C4-2B (cell line): ENCODE data around the gene NUP93.

Source experiments
- ZFX ChIP-seq: fragments of 450-650 bp; IDR thresholded peaks from 2 replicates; pipeline ENCODE4 v1.6.1; 2017
- TF ChIP-seq, protein P1 (sequence below): fragments of 450-650 bp; conservative IDR thresholded peaks from 2 replicates; pipeline ENCODE4 v1.5.1; 2017; ENCODE audit warnings: mild to moderate bottlenecking

DNA sequence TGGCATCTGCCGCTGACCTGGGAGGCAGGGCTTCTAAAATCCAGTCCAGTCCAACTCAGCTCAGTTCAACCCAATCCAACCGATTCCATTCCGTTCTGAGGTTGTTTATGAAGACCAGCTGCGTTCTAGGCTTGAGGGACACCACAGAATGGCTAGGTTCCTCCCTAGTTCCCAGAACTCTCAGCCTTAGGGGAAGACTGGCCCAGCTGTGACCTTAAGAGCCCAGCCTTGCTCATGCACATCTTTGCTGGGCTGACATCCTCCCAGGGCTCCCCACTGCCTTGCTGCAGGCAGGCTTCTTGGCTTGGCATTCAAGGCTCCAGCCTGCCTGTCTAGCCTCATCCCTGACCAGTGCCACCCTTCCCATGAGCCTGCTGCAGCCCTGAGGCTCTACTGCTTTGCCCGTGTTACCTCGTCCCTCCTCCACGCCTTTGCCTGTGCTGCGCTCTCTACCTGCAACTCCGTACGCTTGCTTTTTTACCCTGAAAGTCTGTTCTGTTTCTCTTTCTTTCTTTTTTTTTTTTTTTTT is 143.0 kb downstream of the NUP93 start:
- TF ChIP-seq, protein P1, sequence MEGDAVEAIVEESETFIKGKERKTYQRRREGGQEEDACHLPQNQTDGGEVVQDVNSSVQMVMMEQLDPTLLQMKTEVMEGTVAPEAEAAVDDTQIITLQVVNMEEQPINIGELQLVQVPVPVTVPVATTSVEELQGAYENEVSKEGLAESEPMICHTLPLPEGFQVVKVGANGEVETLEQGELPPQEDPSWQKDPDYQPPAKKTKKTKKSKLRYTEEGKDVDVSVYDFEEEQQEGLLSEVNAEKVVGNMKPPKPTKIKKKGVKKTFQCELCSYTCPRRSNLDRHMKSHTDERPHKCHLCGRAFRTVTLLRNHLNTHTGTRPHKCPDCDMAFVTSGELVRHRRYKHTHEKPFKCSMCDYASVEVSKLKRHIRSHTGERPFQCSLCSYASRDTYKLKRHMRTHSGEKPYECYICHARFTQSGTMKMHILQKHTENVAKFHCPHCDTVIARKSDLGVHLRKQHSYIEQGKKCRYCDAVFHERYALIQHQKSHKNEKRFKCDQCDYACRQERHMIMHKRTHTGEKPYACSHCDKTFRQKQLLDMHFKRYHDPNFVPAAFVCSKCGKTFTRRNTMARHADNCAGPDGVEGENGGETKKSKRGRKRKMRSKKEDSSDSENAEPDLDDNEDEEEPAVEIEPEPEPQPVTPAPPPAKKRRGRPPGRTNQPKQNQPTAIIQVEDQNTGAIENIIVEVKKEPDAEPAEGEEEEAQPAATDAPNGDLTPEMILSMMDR: no peak
- no peak for TF ChIP-seq ZFX
